HG02623 (cell line): Measurements from ENCODE around the gene ADAMTS15.

Experiments used
- ATAC-seq: cut with Tn5 transposase; IDR thresholded peaks from one replicate; pipeline ENCODE4 v1.9.1; 2021; ENCODE audit warnings: moderate library complexity; ENCODE audit not compliant: unreplicated experiment

The ADAMTS15 gene

DNA sequence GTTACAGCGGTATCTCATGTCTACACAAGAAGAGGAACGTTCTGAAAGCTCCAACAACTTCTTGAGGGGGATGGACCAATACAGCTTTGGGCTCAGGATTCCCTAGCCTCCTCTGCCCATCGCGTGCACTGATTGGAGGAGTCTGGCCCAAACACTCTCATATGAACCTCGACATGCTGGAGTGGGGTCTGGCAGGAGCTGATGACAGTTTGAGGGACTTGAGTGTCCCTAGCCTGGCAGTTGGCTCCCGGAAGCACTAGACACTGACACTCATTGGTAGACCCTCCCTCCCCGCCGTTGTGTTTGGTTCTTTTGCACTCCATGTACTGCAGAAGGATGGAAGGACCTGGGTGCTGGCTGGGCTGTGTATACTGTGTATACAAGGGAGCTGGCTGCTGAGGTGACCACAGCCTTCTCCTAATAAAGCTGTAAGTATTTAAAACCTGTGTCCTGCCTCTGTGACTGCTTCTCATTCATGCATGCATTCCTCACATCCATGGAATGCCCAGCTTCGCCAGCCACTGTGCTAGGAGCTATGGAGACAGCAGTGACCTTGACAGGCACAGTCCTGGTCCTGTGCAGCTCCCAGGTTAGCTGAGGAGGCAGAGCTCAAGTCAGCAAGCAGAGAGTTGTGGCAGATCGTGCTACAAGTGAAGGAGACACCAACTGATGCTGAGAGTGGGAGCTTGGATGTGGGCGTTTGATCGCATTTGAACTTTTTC lies 27.9 kb downstream of the ADAMTS15 start:
- ATAC-seq: no peak

DNA sequence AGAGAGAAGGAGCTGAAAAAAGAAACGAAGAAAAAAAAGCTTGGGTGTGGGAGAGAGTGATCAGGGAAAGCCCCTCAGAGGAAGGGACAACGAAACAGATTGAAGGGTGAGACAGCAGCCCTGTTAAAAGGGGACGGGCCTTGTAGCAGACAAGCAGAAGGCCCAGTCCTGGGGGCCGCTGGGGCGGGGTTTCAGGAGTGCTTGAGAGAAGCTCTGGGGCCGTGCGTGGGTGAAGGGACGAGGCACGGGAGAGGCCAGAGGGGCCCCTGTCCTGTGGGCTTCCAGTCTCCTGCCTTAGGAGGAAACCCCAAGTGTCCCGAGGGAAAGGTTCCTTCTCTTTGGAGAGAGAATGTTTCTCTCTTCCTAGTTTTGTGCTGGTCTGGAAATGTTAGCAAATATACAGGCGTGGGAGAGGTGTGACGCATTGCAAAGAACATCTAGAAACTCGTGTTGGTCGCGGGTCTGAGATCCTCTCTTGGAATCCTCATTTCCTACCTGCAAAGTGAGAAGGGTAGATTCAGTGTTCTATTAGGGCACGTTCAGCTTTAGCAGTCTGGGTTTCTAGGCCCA lies 28.6 kb downstream of the ADAMTS15 start:
- ATAC-seq: no peak

DNA sequence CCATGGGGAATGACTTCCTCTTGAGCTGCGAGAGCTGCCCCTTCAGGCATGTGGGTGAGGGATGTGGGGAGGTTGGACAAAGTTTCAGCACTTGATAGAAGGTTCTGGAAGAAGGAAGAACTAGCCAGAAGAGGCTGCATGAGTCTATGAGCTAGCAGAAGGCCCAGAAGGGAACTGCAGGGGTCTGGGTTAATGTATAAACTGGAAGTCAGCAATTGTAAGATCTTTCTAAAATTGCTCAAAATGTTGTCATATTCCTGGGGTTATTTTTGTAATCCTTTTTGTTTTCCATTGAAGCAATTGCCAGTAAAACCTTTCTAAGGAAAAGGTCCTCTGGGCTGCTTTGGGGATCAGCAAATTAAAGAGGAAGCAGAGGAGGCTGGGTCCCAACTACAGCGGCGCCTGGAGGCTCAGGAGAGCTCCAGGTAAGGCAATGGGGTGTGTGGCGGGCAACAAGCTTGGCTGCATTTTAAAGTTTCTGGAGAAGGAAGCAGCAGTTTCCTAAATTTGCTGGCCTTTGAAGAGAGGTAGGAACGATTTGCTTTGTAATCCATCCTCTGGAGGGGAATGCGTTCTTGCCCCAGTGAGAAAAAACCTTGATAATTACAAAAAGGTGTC lies 29.2 kb downstream of the ADAMTS15 start:
- no peak for ATAC-seq

DNA sequence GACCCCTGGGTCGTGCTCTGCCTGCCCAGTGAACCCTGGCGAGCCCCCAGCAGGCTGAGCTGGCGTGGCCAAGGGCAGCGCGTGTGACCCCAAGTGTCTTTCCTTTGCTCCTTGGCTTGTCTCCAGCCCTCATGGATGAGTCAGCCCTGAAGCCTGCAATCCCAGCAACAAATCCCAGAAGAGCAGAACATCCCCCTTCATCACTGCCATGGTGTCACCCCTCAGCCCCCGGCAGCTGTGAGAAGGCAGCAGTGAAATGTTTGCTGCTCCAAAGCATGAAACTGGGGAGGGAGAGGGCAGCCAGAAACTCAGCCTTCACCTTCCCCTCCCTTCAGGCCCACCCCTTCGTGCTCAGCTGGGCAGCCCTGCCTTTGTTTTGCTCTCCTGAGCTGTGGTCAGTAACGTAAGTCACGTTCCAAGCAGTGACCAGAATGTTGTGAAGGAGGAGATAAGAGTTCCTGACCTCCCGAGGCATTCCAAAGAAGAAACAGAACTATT lies 29.8 kb downstream of the ADAMTS15 start:
- ATAC-seq: no peak

DNA sequence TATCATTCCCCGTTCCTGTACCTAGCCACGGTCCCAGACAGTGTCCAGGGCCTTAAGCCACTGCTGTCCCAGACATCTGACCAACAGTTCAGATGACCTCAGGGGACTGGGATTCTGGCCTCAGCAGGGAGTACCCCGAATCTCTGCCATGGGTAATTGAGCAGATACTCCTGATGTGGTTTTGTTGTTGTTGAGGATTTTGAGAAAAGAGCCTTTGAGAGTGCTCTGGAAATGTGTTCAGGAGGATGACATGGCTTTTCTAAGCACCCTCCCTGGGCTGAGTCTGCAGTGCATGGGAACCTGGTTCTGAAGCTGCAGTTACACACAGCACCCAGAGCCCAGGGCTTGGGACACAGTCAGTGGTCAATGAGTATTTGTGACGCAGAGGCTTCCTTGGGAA lies 30.4 kb downstream of the ADAMTS15 start:
- no peak for ATAC-seq

DNA sequence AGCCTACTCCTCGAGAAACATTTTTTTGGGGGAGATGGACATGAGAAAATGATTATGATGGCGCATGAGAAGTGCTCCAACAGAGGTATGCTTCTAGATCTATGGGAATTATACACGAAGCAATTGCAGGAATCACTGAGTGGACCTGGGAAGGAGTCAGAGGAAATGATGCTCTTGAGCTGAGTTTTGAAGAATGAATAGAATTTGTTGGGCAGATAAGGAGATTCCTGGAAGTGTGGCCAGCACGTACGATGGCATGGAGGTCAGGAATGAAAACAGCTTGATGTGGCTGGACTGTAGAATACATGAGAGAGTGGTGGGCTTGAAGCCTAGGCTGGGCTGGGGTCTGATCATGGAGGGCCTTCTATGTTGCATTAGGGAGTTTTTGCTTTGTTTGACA lies 31.7 kb downstream of the ADAMTS15 start:
- no peak for ATAC-seq

DNA sequence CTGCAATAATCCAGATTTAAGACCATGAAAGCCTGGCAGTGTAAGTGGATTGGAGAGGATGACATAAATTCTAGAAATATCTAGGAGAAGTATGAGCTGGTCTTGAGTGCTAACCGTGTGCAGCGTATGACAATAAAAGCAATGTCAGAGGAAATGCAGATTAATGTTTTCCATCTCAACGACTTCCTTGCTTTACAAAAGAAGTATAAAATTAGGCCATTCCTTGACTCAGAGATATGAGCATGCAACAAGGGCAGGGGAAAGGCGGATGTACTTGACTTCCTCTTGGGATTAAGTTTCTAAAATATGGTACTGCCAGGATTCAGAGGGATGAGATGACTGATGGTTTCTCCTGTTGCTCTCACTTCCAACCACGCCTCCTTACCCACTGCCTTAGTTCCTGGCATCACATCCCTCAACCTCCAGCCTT lies 32.3 kb downstream of the ADAMTS15 start:
- no peak for ATAC-seq

DNA sequence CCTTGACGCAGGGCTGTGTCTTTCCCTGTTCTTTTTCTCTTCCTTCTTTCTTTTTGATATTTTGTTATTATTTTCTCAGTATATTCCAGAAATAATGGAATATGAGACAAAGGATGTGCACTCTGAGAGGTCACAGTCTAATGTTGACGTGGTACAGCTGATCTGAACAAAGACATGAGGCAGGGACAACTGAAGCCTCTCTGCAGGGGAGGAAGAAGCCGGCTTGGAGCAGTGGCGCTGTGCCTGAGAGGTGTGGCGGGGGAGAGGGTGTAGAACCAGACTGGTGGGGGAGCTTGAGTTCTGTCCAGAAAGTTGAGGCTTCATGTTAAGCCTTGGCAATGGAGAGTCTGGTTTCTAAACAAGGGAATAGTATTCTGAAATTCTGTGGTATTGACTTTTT lies 34.7 kb downstream of the ADAMTS15 start:
- ATAC-seq: no peak

DNA sequence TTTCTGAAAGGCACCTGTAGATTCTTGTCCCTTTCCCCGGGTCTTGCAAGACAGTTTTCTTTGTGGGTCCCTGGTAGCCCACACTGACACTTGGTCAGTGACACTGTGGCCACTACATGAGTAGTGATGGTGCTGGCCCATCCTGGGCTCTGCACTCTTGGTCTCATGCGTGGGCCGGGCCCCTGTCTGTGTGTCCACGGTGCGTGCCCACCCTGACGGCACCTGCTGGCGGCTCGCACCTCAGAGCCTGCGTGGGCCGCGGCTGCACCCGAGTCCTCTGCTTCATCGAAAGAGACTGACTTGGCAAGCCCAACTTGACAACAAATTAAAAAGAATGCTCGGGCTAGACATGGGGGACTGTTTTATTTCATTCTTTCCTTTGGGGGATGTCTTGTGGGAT lies 37.5 kb downstream of the ADAMTS15 start:
- ATAC-seq: no peak

DNA sequence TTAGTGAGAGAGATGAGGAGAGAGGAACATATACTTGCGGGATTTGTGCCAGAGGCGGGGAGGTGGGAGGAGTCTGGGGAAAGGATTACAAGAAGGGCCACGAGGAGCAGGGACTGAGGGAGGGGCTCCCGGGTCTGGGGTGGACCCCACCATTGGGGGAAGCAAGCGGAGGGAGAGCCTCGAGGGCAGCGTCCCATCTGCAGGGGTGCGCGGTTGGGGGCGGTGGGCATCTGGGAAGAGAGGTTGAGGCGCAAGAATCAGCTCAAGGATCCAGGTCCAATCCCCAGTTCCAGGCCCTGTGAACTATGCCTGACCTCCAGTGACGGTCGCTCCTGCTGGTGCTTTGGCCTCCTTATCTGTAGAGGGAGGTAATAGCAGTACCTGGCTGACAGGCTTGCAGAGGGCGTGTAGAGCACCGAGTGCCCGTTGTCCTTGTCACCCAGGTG lies 38.0 kb downstream of the ADAMTS15 start:
- ATAC-seq: no peak

DNA sequence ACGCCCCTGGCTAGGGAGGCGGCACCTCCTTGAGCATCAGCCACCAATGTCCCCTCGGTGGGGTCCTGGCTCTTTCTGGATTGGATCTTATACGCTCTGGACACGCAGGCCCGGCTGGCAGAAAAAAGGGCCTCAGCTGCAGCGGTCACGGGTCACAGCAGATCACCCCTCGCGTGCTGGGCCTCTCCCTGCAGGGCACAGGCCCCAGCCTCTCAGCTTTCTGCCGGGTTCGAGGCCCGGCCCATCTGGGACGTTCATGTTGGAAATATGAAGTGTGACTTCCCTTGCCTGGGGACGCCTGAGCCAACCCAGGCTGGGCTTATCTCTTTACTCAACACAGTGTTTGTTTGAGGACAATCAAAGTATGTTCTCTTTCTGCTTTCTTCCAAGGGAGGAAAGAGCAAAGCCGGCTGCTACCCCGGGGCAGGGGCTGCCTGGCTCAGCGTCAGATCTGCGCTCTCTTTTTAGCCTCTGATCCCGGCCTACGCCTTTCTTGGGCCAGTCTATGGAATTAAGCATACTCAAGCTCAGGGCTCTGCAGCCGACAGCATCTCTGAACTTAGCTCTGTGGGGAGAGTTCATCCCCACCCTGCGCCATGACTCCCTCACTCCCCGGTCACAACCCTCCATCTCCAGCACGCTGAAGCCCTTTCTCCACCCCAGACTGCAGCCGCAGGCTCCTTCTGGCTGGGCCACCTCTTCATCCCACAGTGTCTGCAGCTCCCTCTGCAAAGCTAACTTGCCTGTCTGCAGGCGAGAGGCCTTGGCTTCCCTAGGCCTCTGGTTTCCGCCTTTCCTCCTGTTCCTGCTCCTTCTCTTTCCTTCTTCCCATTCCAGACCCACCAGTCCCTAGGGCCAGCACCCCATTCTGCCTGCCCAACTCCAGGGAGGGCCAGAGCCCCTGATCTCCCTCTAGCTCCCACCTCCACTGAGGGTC lies 38.8 kb downstream of the ADAMTS15 start:
- no peak for ATAC-seq

DNA sequence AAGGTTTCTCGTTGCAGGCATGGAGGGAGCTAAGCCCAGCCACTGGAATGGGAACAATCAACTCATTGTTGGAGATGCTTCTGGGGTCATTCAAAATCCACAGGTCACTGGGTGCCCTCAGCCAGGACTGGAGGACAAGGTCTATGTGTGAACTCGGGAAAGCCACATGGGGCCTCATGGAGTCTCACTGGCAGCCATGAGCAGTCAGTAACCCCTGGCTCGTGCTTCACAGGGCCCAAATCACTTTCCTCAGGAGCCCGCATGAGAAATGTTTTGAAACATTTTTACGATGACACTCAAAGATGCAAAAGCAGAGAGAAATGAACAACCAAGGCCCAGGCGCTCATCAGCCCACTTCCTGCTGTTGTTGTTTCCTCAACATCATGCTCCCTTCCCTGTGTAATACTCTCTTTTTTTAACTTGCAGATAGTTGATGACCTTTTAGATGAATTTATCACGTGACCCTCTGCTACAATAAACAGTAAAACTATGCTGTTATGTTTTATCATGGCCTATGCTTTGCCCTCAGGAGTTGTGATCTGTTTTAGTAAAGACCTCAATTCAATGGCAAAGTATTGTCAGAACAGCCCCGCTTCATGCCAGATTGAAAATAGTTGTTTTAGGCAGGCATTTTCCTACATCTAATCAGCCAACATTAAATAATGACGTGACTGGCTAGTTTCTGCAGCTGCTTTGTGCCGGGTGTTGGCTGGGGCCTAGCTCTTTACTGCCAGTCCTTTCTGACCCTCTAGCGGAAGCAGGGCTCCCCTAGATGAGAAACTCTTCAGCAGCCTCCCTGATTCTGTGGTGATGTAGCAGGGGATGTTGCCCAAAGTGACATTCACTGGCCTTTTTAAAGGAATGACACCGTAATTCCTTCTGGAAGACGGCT lies 39.7 kb downstream of the ADAMTS15 start:
- ATAC-seq: no peak

DNA sequence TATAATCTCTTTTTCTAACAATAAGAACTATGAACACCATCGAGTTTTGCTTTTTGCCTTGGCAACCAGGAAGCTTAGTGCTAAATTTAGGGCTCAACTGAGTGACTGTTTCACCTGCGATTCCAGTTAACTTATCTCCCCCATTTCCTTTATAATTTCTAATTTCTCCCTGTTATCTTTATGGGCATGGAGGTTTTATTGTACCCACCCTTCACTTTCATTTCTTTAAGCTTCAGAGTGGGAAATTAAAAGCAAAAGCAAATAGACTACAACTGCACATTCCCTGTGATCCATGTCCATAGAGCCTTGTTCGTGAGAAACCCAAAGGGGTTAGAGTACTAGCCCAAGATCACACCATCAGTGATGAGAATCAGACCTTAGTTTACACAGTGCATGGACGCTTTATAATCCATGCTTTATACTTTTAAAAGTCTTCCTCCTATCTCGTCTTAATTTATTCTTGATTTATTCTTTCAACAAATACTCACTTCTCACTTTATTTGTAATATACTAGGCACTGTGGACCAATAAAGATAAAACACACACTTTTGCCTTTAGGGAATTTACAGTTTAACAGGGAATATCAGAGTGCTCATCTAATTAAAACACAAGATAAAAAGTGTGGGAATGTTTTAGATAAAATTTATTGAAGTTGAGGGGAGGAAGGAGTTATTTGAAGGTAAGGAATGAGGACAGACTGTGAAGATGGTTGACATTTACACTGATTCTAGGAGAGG lies 40.6 kb downstream of the ADAMTS15 start:
- ATAC-seq: no peak

DNA sequence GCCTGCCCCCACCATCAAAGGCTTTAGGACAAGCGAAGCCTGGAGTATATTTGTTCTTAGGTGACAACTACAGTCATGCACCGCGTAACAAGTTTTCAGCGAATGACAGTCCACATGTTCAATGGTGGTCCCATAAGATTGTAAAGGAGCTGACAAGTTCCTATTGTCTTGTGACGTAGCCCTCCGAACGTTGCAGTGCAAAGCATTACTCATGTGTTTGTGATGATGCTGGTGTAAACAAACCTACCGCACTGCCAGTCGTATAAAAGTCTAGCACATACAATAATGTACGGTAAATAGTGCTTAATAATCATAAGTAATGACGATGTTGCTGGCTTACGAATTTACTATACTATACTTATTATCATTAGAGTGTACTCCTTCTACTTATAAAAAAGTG lies 41.3 kb downstream of the ADAMTS15 start:
- no peak for ATAC-seq

DNA sequence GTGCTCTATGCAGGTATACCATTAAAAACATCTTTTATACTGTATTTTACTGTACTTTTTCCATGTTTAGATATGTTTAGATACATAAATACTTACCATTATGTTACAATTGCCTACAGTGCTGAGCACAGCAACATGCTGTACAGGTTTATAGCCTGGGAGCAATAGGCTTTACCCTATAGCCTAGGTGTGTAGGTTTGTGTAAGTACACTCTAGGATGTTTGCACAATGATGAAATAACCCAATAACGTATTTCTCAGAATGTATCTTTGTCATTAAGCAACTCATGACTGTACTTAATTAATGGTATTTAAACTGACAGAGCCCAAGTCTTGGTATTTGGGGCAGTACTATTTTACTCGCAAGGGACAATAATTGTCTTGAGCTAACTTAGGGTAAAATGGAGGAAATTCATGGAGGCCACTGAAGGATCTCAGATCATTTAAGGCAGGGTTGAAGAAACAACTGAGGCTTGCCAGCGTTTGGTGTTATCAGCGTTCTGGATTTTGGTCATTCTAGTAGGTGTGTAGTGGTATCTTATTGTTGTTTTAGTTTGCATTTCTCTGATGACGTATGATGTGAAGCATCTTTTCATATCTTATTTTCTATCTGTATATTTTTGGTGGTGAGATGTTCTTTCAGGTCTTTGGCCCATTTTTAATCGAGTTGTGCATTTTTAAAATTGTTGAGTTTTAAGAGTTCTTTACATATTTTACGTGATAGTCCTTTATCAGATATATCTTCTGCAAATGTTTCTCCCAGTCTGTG lies 42.4 kb downstream of the ADAMTS15 start:
- no peak for ATAC-seq

DNA sequence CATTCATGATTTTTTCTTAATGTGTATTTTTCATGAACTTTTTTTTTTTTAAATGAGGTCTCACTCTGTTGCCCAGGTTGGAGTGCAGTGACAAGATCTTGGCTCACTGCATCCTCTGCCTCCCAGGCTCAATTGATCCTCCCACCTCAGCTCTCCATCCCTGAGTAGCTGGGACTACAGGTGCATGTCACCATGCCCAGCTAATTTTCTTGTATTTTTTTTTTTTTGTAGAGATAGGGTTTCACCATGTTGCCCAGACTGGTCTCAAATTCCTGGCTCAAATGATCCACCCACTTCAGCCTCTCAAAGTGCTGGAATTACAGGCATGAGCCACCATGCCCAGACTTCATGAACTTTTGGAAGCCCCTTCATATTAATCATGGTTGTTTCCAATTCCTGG lies 49.7 kb downstream of the ADAMTS15 start:
- no peak for ATAC-seq

DNA sequence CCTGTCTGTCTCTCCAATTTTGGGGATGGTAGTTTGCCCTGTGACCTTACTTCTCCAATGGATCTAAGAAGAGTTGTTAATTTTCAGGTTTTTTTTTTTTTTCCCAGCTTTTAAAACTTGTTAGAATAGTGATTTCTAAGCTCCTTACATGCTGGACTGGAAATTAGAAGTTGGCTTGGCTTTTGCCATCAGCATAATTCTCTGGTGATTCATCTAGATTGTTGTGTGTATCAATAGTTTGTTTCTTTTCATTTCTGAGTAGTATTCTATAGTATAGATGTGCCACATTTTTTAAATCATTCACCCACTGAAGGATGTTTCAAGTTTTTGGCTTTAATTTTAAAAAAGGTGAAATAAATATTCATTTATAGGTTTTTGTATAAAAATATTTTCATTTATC lies 51.4 kb downstream of the ADAMTS15 start:
- no peak for ATAC-seq

DNA sequence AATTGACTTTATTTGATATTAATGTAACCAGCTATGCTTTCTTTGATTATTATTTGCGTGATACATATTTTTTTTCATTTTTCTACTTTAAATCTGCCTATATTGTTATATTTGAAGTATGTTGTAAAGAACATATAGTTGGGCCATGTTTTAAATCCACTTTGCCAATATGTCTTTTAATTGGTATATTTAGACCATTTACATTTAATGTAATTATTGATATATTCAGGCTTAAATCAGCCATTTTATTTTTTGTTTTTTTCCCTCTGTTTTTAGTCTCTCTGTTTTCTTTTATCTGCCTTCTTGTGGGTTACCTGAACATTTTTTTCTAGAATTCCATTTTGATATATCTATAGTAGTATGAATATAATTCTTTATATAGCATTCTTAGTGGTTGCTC lies 55.9 kb downstream of the ADAMTS15 start:
- no peak for ATAC-seq

DNA sequence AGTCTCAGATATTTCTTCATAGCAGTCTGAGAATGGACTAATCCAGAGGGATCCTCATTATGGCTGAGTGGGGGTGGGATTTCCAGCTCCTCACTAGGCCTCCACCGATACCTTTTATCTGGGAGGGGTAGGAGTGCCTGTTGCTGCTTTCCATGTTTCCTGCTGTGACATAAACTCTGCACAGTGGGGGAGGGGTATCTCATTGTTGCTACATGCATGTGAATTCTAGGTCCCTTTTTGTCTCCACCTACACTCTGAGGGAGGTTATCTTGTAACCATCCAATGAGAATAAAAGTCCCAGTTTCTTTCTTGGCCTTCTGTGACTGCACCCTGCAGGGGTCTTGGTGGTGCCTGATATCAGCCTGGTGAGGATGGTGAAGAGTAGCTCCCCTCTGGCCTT lies 60.5 kb downstream of the ADAMTS15 start:
- no peak for ATAC-seq
